Stimulated activated CD4-positive, alpha-beta T cell treated with anti-CD3 and anti-CD28 coated beads, Interleukin-1b, Interleukin-23, amount 100 ng/mL, for 48 hours (primary cell): Measurements from ENCODE around the gene SORCS2.

ENCODE experiments used
- DNase-seq: peaks from one replicate; pipeline ENCODE4 v3.0.0-alpha.2; 2020

Gene SORCS2

GRCh38 chr4:7763106-7763505 lies 570.8 kb downstream of the SORCS2 start:
- no peak for DNase-seq

- DNase-seq: no peak
Observed at GRCh38 chr4:7763788-7764187, 571.5 kb downstream of the SORCS2 start.

GRCh38 chr4:7764466-7764865 lies 572.1 kb downstream of the SORCS2 start:
- no peak for DNase-seq

DNA sequence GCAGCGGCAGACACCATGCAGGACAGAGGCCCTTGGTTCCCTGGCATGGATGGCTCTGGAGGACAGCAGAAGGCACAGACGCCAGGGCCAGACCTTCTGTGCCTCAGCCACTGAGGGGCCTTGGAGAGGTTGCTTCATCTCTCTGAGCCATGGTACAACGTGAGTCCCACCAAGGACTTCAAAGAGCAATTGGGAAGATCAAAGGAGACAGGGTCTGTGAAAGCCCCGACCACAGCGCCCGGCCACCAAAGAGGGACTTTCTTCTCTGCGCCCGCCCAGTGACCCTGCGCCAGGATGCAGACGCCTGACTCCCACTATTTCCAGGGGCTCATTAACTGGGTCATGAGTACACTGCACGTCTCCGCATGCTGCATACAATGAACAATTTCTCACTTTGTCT lies 573.3 kb downstream of the SORCS2 start:
- DNase-seq: no peak

GRCh38 chr4:7766086-7766485 lies 573.7 kb downstream of the SORCS2 start:
- no peak for DNase-seq

DNA sequence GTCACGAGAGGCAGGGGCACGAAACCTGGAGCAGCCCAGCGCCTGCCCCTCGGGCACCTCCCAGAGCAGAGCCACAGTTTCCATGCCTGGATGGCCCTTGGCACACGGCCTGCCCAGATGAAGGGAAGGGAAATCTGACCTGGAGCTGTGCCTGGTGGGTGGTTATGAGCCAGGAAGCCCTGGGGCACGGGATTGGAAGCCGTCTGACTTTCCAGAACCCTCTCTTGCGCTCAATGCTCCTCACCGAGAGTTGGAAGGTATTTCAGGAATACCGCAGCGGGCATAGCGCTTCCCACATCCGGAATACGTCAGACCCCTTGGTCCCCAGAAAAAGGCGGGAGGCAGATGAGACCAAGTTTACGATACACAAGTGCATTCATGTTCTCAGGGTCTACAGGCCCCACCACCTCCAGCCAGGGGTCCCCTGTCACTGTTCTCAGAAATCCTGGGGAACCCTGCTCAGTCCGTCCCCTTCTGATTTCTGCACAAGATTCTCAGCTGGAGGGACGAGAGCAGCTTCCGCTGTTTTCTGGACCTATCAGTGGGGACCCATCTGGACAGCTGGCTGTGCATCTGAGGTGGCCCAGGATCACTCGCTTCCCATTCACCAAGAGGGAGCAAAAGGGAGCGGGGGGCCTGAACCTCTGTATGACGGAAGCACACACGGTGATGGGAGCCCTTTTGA lies 574.5 kb downstream of the SORCS2 start:
- no peak for DNase-seq

- DNase-seq: no peak
Observed at GRCh38 chr4:7767526-7767925, 575.2 kb downstream of the SORCS2 start.

DNA sequence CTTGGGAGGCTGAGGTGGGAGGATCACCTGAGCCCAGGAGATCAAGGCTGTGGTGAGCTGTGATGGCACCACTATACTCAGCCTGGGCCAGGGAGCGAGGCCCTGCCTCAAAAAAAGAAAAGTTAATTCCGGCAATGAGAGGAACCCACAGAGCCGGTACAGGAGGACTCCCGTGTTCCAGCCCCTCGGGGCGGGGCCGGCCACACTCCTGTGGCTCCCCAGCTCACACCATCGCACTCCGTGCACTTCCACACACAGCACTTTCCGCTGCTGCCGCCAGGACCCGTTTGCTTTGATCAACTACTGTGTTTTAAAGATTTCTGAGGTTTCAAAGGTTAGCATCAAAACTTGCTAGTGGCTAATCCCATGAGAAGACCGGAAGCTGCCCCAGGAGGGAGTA lies 575.6 kb downstream of the SORCS2 start:
- DNase-seq: no peak

DNA sequence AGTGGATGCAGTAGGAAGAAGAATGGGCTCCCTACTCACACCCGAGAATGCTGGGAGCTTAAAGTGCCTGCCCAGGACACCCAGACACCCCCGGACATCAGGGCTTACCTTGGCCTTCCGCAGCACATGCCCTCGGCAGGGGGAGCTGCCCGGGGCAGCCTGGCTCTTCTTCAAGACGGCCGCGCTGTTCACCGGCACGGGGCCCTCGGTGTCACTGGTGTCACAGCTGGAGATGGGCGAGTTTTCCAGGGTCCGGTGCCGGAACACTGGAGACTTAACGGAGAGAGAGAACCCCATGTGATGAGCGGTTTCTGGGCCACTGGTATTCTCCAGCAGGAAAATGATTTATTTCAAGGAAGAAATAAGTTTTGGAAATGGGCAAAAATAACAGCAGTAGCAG lies 576.4 kb downstream of the SORCS2 start:
- DNase-seq: no peak

DNA sequence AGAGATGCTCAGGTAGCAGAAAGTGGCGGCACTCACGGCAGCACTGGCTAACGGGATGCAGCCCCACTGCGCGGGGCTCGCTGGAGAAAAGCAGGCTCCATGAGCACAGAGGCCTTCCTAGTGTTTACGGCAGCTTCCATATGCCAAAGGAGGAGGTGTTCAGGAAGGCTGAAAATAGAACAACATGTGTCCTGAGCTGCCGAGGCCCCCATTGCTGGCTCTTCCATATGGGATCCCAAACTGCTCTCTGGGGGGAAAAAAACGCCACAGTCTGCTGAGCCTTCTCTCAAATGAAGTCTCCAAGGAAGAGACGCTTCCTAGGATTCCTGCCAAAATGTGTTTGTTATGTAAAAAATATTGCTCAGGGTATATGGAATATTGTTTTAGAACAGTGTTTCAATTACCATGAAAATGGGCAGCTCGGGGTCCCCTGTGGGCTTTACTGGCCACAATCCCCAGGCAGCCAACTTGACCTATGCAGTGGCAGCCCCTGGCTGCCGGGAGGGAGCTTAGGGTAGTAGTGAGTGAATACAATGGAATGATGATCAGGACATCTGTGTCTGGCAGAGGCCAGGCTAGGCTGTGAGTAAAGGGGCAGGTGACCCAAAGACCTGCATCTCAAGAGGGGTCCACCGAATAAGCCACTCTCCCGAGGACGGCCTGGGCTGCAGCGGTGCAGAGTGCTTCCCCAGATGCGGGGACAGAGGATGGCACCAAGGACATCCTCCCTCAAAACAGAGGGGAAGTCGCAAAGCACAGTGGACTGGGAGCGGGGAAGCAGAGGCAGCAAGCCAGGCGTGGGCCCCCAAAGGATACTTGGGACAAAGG lies 577.3 kb downstream of the SORCS2 start:
- no peak for DNase-seq

GRCh38 chr4:7770224-7771050 lies 578.1 kb downstream of the SORCS2 start:
- DNase-seq: no peak

- peak; percentile 36 for DNase-seq
Observed at GRCh38 chr4:7771056-7771455, 578.7 kb downstream of the SORCS2 start.

- DNase-seq: no peak
Observed at GRCh38 chr4:7771541-7772507, 579.5 kb downstream of the SORCS2 start.

- DNase-seq: no peak
Observed at GRCh38 chr4:7772711-7773385, 580.5 kb downstream of the SORCS2 start.

DNA sequence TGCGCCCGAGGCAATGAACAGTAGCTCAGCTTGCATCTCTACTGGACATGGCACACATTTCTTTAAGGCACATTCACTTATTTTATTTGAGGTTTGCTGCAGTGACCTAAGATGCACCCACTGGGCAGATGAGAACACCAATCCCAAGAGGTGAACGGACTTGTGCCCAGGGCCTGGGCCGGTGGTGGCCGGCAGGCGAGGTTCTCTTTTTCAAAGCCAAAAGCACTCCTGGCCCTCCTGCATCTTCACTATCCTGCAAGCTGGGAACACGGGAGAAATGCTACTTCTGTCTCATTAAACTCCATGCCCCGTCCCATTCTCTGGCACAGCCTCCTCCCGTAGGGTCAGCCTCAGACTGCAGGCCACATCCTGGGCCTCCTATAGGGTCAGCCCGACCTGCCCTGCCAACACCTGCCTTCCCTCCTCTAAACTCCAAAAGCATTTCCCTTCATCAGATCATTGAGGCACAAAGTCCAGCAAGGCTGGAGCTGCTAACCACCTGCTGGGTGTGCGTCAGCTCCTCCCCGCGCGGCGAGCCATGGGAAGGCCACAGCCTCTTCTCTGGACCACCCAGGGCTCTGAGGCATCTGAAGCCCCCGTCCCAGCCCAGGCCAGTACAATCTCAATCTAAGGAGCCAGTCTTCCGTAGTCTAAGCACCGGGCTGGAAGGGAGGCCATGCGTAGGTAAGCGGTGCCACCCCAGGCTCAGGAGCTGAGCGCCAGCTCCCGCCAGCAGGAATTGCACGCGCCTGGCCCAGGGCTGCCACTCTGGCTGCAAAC lies 581.3 kb downstream of the SORCS2 start:
- no peak for DNase-seq

GRCh38 chr4:7774301-7775294 lies 582.3 kb downstream of the SORCS2 start:
- no peak for DNase-seq

DNA sequence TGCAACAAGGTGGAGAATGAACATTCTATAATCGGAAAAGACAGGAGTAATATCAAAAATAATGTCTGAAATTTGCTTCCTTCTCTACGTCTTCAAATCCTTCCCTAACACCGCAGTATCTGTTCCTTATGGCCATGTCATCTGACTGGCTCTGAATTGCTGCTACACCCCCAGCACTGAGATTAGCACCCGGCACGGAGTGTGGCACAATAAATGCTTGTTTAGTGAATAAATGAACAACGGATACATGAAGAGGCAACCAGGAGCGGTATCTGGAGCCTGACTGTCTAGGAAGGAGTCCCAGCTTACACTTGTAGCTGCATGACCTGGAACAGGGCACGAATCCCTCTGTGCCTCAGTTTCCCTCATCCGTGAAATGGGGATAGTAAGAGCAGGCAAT lies 583.1 kb downstream of the SORCS2 start:
- no peak for DNase-seq

GRCh38 chr4:7777017-7777710 lies 584.8 kb downstream of the SORCS2 start:
- DNase-seq: no peak
